Hepatocyte (in vitro differentiated cells): ENCODE results near the gene PWWP2B.

Experiments
- CTCF ChIP-seq: fragments of 200-600 bp; sonication (generic); IDR thresholded peaks from 2 replicates; pipeline ENCODE4 v1.5.1; 2016; ENCODE audit warnings: antibody characterized with exemption, mild to moderate bottlenecking; ENCODE audit not compliant: poor library complexity
- EZH2 ChIP-seq: fragments of 200-600 bp; sonication (generic); IDR thresholded peaks from 2 replicates; pipeline ENCODE4 v1.6.1; 2016; ENCODE audit warnings: antibody characterized with exemption, mild to moderate bottlenecking, borderline replicate concordance
- EZH2phosphoT487 ChIP-seq: fragments of 200-600 bp; sonication (generic); IDR thresholded peaks from one replicate; pipeline ENCODE4 v1.6.1; 2018; ENCODE audit warnings: antibody characterized with exemption, mild to moderate bottlenecking, low read depth, moderate library complexity; ENCODE audit not compliant: unreplicated experiment, severe bottlenecking

GRCh38 chr10:132409667-132410028, 12.6 kb downstream of the PWWP2B start:
- TF ChIP-seq CTCF = no peak
- no peak for TF ChIP-seq EZH2
- no peak for TF ChIP-seq EZH2phosphoT487
